Endodermal cell (in vitro differentiated cells): ENCODE results near the gene NADK. TPM values are rescaled to one million over a fixed set of nuclear protein-coding genes. Genes with fewer than 3 reads are reported as not detected.
"Not testable (repeated sequence)": the region's sequence is repeated elsewhere in the genome, so short reads cannot be mapped to it uniquely, and the experiment has no call there.

ENCODE experiments used
- DNase-seq: peaks from one replicate; pipeline ENCODE4 v3.0.0-alpha.2; 2017
- H3K27ac ChIP-seq: 2 replicates; pipeline ENCODE4 v1.5.1; 2013; ENCODE audit warnings: mild to moderate bottlenecking, low read depth, low read length, moderate library complexity
- H3K27me3 ChIP-seq: 2 replicates; pipeline ENCODE4 v1.6.1; 2013; ENCODE audit warnings: mild to moderate bottlenecking, low read length, moderate library complexity; ENCODE audit not compliant: insufficient read depth, control insufficient read depth, poor library complexity, severe bottlenecking
- H3K36me3 ChIP-seq: 2 replicates; pipeline ENCODE4 v1.7.0; 2013; ENCODE audit warnings: mild to moderate bottlenecking, low read length, moderate library complexity; ENCODE audit not compliant: control insufficient read depth, insufficient read depth
- H3K4me1 ChIP-seq: one replicate; pipeline ENCODE4 v1.7.0; 2013; ENCODE audit warnings: low read length; ENCODE audit not compliant: control insufficient read depth, insufficient read depth
- H3K4me3 ChIP-seq: 2 replicates; pipeline ENCODE4 v1.5.1; 2013; ENCODE audit warnings: mild to moderate bottlenecking, low read length, moderate library complexity
- H3K9ac ChIP-seq: 2 replicates; pipeline ENCODE4 v1.6.1; 2013; ENCODE audit warnings: mild to moderate bottlenecking, low read length, moderate library complexity; ENCODE audit not compliant: poor library complexity, severe bottlenecking; ENCODE audit errors: extremely low read depth
- H3K9me3 ChIP-seq: 2 replicates; pipeline ENCODE4 v1.6.1; 2013; ENCODE audit warnings: mild to moderate bottlenecking, low read length, moderate library complexity; ENCODE audit not compliant: control insufficient read depth
- H3K27ac Mint-ChIP-seq: 2 replicates; pipeline ENCODE4 v1.8.0; 2020; ENCODE audit warnings: mixed read lengths
- H3K27me3 Mint-ChIP-seq: 2 replicates; pipeline ENCODE4 v1.8.0; 2021; ENCODE audit warnings: mild to moderate bottlenecking, mixed read lengths; ENCODE audit not compliant: insufficient read depth
- H3K36me3 Mint-ChIP-seq: 2 replicates; pipeline ENCODE4 v1.8.0; 2020; ENCODE audit warnings: low read depth, mixed read lengths
- H3K4me1 Mint-ChIP-seq: 2 replicates; pipeline ENCODE4 v1.8.0; 2020; ENCODE audit warnings: mixed read lengths
- H3K4me3 Mint-ChIP-seq: 2 replicates; pipeline ENCODE4 v1.8.0; 2020; ENCODE audit warnings: mild to moderate bottlenecking, moderate library complexity, mixed read lengths
- H3K9me3 Mint-ChIP-seq: 2 replicates; pipeline ENCODE4 v1.8.0; 2020; ENCODE audit warnings: mild to moderate bottlenecking, mixed read lengths
- CTCF ChIP-seq: fragments of 200-600 bp; sonication (generic); conservative IDR thresholded peaks from 2 replicates; pipeline ENCODE4 v1.5.0; 2021; ENCODE audit warnings: antibody characterized with exemption, mild to moderate bottlenecking
- WGBS, 2 experiments: methylation state at CpG; one replicate each; pipeline versions ENCODE4 v1.1.5 to v1.1.7; 2013; ENCODE audit warnings: missing lambda C conversion rate in 2 of 2, mixed read lengths in 1 of 2; ENCODE audit not compliant: insufficient coverage in 1 of 2, insufficient read length in 1 of 2; 5-methylcytosine and 5-hydroxymethylcytosine counted together
- total RNA-seq, 2 donors: library from RNA; stranded (reverse); fragmentation: NEBNext Ultra II Directional in 1 of 2; extraction: Animal tissue kit (Norgen Biotek cat#: 25700) in 1 of 2; gene quantifications; 2 replicates in 1 of 2; 3 replicates in 1 of 2; pipeline ENCODE4 v1.2.1, GENCODE V29; 2021

NADK gene
- total RNA-seq, 2 donors from 2014 or later, result 75.2 to 81.6 TPM

GRCh38 chr1:1737675-1738590 is 40.3 kb downstream of the NADK start:
- H3K27ac Mint-ChIP-seq, H3K27me3 Mint-ChIP-seq: not testable (repeated sequence)
- 96 to 100% methylated on average over 2 to 26 of the region's 44 CpGs for WGBS, 2 experiments

GRCh38 chr1:1732381-1732780 is 45.9 kb downstream of the NADK start:
- Mint-ChIP-seq H3K27ac (no peak overlapping the region), H3K27me3 (no peaks in the 10 kb centered on the region), H3K4me1 (no peaks in the 10 kb centered on the region), H3K9me3 (no peaks in the 10 kb centered on the region), H3K4me3 (no peak overlapping the region), H3K36me3 (peaks cover 24% of the 10 kb centered on the region)
- Histone ChIP-seq H3K4me1 (no peaks in the 10 kb centered on the region), H3K27ac (no peak overlapping the region), H3K36me3 (peaks cover 11% of the 10 kb centered on the region), H3K9ac (no peak overlapping the region), H3K4me3 (no peak overlapping the region), H3K27me3 (no peaks in the 10 kb centered on the region), H3K9me3 (no peaks in the 10 kb centered on the region)
- DNase-seq, result no peak
- TF ChIP-seq CTCF, result no peak
- WGBS, 2 experiments, result 94 to 95% methylated on average over 14 to 17 of the region's 17 CpGs

More at GRCh38 chr1:1737675-1738590, 40.3 kb downstream of the NADK start:
- not testable (repeated sequence) for H3K4me1 ChIP-seq, H3K27me3 ChIP-seq, H3K27ac ChIP-seq, H3K9ac ChIP-seq, H3K4me1 Mint-ChIP-seq, H3K4me3 Mint-ChIP-seq, H3K9me3 ChIP-seq, H3K9me3 Mint-ChIP-seq, H3K4me3 ChIP-seq, DNase-seq, H3K36me3 ChIP-seq
- peaks cover 25% of the 10 kb centered on the region for H3K36me3 Mint-ChIP-seq

GRCh38 chr1:1730870-1731269 is 47.4 kb downstream of the NADK start:
- H3K9ac ChIP-seq, result no peak overlapping the region
- no peaks in the 10 kb centered on the region for H3K9me3 ChIP-seq
- H3K27me3 Mint-ChIP-seq, result no peaks in the 10 kb centered on the region
- no peaks in the 10 kb centered on the region for H3K4me1 ChIP-seq
- no peak for DNase-seq
- no peak for TF ChIP-seq CTCF
- H3K4me3 Mint-ChIP-seq, result no peak overlapping the region
- H3K9me3 Mint-ChIP-seq, result no peaks in the 10 kb centered on the region
- no peak overlapping the region for H3K27ac ChIP-seq
- no peak overlapping the region for H3K4me3 ChIP-seq
- H3K36me3 Mint-ChIP-seq, result peaks cover 24% of the 10 kb centered on the region
- H3K36me3 ChIP-seq, result peaks cover 11% of the 10 kb centered on the region
- no peaks in the 10 kb centered on the region for H3K27me3 ChIP-seq
- WGBS, 2 experiments, result 89 to 93% methylated on average over 10 to 17 of the region's 17 CpGs
- no peaks in the 10 kb centered on the region for H3K4me1 Mint-ChIP-seq
- no peak overlapping the region for H3K27ac Mint-ChIP-seq

GRCh38 chr1:1730230-1730629 is 48.0 kb downstream of the NADK start:
- not testable (repeated sequence) for H3K27me3 Mint-ChIP-seq, H3K9me3 ChIP-seq, H3K4me3 Mint-ChIP-seq, H3K27ac ChIP-seq, H3K9ac ChIP-seq, H3K27me3 ChIP-seq, H3K27ac Mint-ChIP-seq, H3K4me3 ChIP-seq, DNase-seq, H3K4me1 Mint-ChIP-seq, H3K4me1 ChIP-seq, H3K9me3 Mint-ChIP-seq
- H3K36me3 ChIP-seq, result peaks cover 11% of the 10 kb centered on the region
- 98% methylated on average over 5 of the region's 13 CpGs; no CpG with 5 or more reads in 1 of the 2 experiments for WGBS, 2 experiments
- peaks cover 19% of the 10 kb centered on the region for H3K36me3 Mint-ChIP-seq

- not testable (repeated sequence) for H3K9me3 ChIP-seq, H3K27ac Mint-ChIP-seq, H3K27me3 ChIP-seq, H3K4me1 ChIP-seq, H3K27ac ChIP-seq, H3K4me3 Mint-ChIP-seq, H3K4me3 ChIP-seq, H3K4me1 Mint-ChIP-seq, DNase-seq, H3K27me3 Mint-ChIP-seq, H3K9ac ChIP-seq, H3K9me3 Mint-ChIP-seq
- peaks cover 13% of the 10 kb centered on the region for H3K36me3 Mint-ChIP-seq
- H3K36me3 ChIP-seq, result peaks cover 11% of the 10 kb centered on the region
- WGBS, 2 experiments, result 93 to 95% methylated on average over 6 to 15 of the region's 18 CpGs
Observed at GRCh38 chr1:1729116-1729816, 49.0 kb downstream of the NADK start.
